NCI-H748 (cell line): ENCODE results near the gene SHISA5.
"Not testable (repeated sequence)": the region's sequence is repeated elsewhere in the genome, so short reads cannot be mapped to it uniquely, and the experiment has no call there.

Source experiments
- DNase-seq: peaks from one replicate; lab custom pipeline; 2025; ENCODE audit not compliant: unreplicated experiment; lab: John Stamatoyannopoulos, UW

Gene SHISA5

DNA sequence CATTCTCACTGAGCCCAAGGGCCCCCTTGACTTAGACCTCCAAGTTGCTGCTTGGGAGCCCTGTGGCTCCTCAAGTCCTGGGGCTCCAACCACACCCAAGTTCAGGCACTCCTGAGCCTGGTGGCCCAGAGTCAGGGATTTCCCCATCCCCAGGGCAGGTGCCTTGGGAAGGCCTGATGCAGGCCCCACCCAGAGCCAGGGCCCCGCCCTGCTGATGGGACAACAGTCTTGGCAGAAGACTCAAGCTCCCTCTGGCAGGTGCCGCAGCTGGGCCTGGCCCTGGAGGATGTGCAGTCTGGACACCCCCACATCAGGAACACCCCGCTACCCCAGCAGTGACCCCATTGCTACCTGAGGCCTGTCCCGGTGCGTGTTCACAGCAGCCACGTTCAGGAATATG, 17.7 kb upstream of the SHISA5 start:
- DNase-seq, result no peak

GRCh38 chr3:48519277-48519643, 15.3 kb upstream of the SHISA5 start:
- DNase-seq, result no peak

GRCh38 chr3:48518638-48519276, 14.8 kb upstream of the SHISA5 start:
- DNase-seq, result no peak

DNA sequence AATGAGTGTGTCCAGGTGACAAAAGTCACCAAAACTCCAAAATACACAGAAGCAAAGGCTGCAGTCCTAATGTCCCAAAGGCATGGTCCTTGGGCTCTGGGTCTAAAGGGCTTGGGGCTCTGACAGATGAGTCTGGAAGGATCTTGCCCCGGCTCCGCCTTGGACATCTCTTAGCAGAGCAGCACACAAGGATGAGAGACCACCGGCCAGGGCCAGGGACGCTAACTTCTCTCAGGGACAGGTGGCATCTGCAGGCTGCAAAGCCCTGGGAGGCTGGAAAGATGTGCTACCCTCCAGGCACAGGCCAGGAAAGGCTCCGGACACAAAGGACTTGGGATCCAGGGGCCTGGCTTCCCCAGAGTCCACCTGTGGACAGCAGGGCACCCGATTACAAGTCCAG, 14.1 kb upstream of the SHISA5 start:
- no peak for DNase-seq

- no peak for DNase-seq
Measured at GRCh38 chr3:48516571-48516970, 12.6 kb upstream of the SHISA5 start.

- DNase-seq, result no peak
Measured at GRCh38 chr3:48514431-48515227, 10.7 kb upstream of the SHISA5 start.

DNA sequence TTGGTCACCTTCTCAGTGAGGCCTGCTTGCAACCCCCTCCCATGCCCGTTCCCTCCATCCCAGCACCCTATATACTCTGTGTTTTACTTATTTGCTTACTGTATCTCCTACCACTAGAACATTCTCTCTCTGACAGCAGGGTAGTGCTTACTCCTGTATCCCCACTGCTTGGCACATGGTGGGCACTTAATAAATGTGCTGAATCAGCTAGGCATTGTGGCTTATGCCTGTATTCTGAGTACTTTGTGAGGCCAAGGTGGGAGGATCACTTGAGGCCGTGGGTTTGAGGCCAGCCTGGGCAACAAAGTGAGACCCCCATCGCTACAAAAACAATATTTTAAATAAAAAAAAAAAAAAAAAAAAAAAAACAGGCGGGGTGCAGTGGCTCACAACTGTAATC, 7.6 kb upstream of the SHISA5 start:
- DNase-seq, result no peak

GRCh38 chr3:48507256-48508061, 3.5 kb upstream of the SHISA5 start:
- no peak for DNase-seq

GRCh38 chr3:48505968-48506504, 2.1 kb upstream of the SHISA5 start:
- DNase-seq, result no peak

GRCh38 chr3:48505146-48505545, 1.2 kb upstream of the SHISA5 start:
- no peak for DNase-seq

DNA sequence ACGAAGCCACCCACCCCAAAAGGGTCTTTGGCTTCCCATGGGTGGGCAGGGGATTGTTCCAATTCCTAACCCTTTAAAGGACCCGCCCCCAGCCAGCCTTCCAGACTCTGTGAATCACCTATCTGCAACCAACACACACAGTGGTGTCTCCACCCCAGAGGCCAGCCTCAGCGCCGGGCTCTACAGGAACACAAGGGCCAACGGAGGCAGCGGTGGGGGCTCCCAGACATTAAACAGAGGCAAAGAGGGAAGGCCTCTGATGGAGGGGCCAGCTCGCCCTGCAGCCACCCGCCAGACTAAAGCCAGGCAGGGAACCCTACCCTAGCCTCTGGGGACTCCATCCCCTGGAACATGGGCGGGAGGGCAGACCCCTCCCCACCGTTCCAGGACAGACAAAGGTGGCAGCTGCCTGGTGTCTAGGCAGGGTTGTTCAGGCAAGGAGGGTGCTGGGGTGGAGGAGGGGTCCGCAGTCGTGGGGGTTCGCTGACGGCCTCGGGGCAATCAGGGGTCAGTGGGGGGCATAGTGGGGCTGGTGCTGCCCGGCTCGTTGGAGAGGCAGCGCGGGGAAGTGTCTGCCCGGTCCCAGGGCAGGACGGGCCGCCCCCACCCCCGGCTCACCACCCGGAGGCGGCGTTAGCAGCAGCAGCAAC, 448 bp downstream of the SHISA5 start:
- DNase-seq, result no peak

DNA sequence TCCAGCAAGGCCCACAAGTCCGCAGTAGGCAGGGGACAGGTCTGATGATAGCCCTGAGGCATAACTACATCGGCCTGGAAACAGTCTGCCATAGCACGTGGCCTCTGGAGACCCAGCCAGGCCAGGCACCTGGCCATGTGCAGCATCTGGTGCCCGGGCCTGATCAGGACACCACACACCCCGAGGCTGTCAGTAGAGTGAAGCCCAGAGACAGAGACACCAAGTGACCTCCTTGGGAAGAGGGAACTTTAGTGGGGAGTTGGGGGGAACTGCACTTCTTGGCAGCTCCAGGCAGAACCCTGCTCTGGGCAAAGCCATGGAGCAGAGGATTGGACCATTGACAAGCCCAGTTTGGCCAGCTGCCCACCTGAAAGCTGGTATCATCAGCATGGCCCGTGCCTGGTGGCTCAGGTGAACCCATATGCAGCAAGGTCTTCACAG, 1.2 kb downstream of the SHISA5 start:
- DNase-seq, result no peak

GRCh38 chr3:48502121-48502520, 1.9 kb downstream of the SHISA5 start:
- no peak for DNase-seq

GRCh38 chr3:48501196-48501595, 2.8 kb downstream of the SHISA5 start:
- DNase-seq, result no peak

- DNase-seq, result no peak
Measured at GRCh38 chr3:48500656-48501055, 3.3 kb downstream of the SHISA5 start.

- no peak for DNase-seq
Measured at GRCh38 chr3:48493203-48493501, 10.8 kb downstream of the SHISA5 start.

DNA sequence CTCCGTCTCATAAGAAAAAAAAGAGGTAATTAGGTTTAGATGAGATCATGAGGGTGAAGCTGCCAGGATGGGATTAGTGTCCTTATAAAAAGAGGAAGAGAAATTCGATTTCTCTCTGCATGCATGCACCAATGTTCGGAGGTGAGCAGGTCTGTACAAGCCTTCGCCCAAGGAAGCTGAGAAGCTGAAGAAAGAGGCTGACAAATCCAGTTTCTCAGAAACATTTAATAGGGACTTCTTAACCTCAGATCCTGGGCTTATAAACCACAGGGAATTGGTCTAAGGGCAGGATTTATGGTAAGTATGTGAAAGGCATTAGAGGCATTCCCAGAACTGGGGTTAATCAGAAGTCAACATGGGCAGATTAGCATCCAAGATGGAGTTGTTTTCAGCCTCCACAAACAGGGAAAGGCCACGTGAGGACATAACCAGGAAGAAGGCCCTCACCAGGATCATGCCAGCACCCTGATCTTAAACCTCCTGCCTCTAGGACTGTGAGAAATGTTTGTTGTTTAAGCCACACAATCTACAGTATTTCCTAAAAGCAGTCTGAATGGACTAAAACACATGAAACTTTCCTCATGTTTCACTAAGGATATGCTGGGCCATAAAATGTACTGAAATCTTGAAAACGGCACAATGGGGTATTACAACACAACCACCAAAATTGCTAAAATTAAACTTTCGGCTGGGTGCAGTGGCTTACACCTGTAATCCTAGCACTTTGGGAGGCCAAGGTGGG, 11.3 kb downstream of the SHISA5 start:
- DNase-seq, result no peak

- DNase-seq, result no peak
Measured at GRCh38 chr3:48486952-48487351, 17.0 kb downstream of the SHISA5 start.

DNA sequence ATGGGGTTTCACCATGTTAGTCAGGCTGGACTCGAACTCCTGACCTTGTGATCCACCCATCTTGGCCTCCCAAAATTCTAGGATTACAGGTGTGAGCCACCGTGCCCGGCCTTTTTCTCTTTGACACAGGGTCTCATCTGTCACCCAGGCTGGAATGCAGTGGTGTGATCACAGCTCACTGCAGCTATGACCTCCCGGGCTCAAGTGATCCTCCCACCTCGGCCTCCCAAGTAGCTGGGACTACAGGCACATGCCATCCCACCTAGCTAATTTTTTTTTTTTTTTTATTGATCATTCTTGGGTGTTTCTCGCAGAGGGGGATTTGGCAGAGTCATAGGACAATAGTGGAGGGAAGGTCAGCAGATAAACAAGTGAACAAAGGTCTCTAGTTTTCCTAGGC, 21.2 kb downstream of the SHISA5 start:
- DNase-seq, result not testable (repeated sequence)

DNA sequence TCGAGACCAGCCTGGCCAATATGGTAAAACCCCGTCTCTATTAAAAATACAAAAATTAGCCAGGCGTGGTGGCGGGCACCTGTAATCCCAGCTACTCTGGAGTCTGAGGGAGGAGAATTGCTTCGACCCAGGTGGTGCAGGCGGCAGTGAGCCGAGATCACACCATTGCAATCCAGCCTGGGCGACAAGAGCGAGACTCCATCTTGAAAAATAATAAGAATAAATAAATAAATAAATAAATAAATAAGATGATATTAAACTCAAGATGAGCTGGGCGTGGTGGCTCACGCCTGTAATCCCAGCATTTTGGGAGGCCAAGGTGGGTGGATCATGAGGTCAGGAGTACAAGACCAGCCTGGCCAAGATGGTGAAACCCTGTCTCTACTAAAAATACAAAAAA, 23.1 kb downstream of the SHISA5 start:
- DNase-seq, result not testable (repeated sequence)
